ENCODE results near the gene OR51B5.
"Not testable (repeated sequence)": the region's sequence is repeated elsewhere in the genome, so short reads cannot be mapped to it uniquely, and the experiment has no call there.

The OR51B5 gene, protein sequence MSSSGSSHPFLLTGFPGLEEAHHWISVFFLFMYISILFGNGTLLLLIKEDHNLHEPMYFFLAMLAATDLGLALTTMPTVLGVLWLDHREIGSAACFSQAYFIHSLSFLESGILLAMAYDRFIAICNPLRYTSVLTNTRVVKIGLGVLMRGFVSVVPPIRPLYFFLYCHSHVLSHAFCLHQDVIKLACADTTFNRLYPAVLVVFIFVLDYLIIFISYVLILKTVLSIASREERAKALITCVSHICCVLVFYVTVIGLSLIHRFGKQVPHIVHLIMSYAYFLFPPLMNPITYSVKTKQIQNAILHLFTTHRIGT

DNA sequence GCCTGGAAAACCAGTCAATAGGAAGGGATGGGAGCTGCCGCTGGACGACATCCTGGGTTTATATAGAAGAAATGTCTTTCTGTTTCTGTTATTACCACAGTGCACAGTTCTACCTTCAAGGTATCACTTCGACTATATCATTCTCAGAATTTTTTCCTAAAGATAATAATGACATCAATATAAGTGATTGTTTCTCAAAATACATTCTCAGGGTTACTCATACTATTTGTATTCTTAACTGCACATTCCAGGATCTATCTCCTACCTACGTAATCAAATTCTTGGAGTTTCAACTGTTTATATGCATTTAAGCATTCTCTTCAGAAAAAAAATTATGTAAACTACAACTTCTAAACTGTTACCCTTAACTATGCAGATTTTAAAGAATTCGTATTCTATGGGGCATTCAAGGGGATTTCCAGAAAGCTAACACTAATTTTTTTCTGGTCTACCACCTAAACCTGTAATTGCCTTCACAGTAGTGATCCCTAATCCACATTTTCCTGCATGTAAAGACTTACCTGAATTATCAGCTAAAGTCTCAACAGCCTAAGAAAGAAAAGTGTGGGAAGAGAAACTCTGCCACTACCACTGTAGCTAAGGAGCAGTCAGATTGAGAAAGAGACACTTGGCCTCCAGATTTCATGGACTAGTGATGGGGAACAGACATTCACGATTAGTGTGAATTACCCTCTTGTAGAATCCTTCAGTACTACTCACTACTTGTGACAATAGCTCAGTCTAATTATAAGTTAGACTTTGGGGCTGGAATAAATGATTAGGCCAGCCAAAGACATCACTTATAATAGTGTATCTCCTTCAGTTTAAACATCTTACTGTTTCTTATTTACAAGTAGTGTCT is at the start of gene OR51B5:
OR51B5 (minus strand) TSS at position 51 of the 862 bp plus-strand sequence; CDS start at position 51, 0 bp downstream.
- no peak for DNase-seq

DNA sequence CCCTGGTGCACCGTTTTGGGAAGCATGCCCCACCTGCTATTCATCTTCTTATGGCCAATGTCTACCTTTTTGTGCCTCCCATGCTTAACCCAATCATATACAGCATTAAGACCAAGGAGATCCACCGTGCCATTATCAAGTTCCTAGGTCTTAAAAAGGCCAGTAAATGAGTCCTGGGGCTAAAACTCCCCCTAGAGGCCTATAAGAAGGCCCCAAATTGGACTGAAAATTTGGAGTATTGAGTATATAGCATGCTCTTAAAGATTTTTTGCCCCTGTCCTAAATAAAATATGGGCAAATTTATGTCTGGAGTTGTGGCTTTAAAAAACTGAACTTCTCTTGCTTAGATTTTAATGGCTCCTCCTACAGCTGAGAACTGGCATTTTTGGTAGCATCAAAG is 46.9 kb upstream of the OR51B5 start:
- DNase-seq: no peak

DNA sequence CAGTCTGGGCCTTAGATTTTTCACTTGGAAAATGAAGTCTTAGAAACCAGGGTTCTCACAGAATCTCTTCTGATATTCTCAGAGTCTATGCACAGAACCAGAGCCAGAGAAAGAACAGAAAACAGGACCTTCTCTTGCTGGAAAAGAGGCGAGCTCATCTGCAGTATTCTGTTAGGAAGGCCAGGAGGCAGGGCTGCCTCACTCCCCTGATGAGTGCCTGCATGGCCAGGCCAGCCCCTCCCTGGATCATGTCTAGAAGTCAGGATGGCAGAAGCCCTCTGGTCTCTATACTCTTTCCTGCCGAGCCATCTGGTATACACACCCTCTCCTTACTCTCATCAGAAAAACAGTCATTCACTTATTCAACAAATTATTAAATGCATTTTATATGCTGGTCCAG is 41.0 kb upstream of the OR51B5 start:
- DNase-seq: no peak

DNA sequence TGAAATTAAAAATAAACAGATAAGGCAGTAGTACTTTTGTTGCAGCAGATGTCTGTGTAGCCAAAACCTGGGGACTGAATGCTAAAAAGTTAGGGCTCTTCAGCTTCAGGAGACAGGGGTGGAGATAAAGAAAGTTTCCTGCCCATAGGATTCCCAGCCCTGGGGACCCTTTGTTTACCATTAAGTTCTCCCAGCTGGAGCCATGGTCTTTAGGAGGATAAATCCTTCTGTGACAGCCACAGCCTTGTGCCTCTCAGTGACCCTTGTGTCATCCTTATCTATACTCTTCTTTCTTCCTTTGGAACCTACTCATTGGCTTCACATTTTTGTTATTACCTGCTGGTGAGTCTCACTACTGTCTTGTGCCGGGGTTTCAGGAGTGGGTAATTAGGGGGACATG is 40.3 kb upstream of the OR51B5 start, which contains the start of gene OR51M1:
OR51M1 (plus strand) TSS at position 237 of the 400 bp plus-strand sequence. CDS start 5,587 bp downstream, outside the sequence.
- no peak for DNase-seq

DNA sequence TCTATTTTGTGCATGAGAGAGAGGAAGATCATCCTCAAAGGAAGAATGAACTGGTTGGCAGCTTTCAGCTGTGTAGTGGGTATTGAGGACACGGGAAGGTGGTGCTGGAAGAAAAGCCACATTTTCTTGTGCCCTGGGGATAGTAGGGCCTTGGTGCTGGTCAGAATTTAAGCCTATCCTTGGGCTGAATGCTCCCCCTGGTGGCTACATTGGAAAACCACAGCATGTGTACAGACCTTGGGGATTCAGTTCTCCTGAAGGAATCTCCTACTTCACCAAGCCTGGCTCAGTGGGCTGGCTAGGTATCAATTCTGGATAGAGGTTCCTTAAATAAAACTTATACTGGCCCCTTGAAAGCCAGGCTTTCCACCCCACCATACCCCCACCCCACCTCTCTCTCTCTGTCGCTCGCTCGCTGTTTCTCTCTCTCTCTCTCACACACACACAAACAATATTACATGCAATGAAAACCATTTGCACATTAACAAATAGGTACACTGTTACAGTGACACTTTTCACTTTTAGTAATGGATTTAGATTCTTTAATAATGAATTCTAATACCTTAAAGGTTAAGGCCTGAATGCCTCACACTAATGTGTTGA is 37.5 kb upstream of the OR51B5 start:
- no peak for DNase-seq

DNA sequence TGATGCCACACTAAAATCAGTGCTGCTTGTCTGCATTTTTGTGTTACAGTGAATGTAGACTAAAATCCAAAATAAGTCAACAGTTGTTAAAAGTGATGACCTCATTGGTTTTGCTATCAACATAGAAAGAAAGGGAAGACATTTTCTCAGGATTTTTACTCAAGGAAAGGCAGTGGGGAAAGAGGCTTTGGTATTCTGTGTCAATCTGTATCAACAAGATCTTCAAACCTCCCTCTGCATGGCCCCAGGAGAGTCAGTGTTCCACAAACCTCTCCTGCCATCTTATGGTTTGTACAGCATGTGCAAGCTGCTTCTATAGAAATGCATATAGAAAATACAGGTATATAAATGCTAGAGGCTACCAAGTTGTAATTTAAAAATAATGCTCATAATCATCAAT is 26.5 kb upstream of the OR51B5 start:
- no peak for DNase-seq

DNA sequence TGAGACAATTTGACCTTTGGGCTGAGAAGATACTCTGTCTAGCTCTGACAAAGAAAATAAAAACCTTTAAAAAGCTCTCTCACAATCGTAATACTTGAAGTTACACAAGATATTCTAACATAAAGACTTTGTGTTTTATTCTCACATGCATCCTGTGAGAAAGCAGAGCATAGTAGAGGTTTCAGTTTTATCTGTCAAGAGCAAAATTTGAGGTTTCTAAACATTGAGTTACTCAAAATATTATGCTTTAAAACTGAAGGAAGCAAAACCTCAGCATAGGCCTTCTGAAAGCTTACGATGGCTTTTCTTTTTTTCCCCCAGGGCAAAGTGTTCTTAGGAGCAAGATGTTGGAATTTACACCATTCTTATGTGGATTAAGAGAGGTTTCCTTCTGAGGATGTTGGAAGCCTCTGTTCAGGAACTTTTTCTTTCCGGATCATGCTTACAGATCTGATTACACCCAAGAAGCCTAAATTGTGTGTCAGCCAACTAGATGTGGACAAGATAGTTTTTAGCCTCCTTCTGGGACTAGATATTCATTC is 25.2 kb upstream of the OR51B5 start:
- DNase-seq: no peak

DNA sequence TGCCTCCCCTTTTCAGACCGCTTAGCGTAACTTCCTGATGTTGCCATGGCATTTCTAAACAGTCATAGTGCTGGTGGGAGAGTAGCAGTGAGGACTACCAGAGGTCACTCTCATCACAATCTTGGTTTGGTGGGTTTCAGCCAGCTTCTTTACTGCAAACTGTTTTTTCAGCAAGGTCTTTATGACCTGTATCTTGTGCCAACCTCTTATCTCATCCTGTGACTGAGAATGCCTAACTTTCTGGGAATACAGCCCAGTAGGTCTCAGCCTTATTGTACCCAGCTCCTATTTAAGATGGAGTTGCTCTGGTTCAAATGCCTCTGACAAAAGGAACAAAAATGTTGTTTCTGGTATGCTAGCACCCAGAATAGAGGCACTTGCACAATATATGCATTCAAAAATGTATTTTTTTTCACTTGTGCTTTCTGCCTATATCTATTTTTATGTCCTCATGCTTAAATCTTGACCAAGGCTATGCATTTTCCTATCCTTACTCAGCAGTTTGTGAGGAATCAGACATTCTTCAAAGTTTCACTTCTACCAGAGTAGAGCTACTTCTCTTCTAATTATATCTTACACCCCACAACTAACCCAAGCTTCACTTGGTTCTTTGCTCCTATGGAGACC is 24.2 kb upstream of the OR51B5 start:
- DNase-seq: no peak

DNA sequence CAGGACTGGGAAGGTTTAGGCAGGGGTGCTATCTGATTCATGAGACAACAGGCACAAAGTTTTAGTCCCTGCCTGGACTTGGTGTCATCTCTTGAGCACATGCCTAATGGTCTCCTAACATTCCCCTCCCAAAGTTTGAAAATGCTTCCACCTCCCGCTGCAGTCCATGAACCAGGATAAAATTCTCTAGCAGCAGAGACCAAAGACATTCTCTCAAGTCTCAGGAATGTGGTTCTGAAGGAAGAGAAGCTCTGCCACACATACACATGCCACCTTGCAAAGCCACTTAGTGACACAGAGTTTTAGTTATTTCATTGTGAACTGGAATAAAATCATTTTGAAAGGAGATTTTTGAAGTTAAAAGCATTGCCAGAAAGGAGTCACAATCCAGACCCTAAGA is 23.5 kb upstream of the OR51B5 start:
- DNase-seq: no peak

DNA sequence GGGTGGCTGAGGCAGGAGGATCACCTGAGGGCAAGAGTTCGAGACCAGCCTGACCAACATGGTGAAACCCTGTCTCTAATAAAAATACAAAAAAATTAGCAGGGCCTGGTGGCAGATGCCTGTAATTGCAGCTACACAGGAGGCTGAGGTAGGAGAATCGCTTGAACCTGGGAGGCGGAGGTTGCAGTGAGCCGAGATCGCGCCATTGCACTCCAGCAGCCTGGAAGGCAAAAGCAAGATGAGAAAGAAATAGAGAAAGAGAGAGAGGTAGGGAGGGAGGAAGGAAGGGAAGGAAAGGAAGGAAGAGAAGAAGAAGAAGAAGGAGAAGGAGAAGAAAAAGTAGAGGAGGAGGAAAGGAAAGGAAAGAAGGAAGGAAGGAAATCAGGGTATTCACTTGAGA is 23.0 kb upstream of the OR51B5 start:
- not testable (repeated sequence) for DNase-seq

DNA sequence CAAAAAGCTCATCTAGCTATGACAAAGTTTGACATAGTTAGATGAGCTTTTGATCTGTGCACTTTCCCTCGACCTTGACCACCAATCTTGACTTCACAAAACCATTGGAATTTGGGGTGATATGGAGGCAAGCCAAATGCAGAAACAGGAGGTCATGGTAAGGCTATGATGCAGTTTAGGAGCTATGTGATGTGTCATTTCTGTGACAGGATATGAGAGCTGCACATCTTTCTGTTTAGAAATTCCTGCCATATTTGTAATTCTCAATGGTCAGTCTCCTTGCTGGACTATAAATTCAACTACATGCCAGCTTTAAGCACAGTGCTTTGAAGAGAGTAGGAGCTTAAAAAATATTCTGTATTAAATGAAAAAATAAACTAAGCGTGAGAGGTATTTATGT is 20.9 kb upstream of the OR51B5 start:
- DNase-seq: no peak

DNA sequence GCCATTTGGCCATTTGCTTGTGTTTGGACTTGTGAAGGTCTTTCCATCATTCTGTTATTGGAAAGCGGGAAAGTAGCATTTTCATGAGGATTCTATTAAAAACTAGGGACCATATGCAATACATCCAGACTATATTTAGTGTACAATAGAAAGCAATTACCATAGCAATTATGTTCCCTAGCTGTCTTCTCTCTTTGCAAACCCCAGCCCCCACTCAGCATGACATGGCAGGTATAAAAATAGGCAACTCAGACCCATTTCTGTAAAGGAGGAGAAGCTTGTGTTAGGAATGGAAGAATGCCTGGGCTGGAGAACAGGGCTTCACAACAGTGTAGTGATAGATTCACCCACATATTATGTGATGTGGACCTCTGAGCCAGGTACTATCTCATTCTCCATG is 20.4 kb upstream of the OR51B5 start:
- DNase-seq: no peak

DNA sequence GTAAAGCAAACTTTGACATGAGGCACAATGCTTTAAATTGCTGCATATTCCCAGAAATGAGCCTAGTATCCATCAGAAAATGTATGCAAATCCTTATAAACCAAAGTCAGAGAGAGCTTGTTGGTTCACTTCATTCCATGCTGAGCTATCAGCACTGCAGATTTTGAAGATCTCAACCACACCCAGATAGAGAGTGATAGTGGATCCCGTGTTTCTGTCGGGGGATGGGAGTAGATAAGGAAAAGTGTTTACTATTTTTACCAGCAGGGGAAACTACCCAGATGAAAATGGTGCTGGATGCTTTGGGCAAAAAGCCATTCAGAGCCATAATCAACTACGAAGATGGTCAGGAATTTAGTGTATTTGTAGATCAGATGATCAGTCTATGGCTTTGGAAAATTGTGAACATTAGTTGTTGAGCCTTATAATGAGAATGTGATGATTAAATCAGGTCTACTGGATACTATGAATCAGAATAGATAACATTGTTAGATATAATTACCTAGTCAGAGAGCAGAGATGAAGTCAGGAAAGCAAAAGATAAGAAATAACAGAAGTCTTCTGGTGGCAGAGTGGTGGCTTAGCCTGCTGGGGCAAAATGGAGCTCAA is 18.8 kb upstream of the OR51B5 start:
- DNase-seq: no peak

DNA sequence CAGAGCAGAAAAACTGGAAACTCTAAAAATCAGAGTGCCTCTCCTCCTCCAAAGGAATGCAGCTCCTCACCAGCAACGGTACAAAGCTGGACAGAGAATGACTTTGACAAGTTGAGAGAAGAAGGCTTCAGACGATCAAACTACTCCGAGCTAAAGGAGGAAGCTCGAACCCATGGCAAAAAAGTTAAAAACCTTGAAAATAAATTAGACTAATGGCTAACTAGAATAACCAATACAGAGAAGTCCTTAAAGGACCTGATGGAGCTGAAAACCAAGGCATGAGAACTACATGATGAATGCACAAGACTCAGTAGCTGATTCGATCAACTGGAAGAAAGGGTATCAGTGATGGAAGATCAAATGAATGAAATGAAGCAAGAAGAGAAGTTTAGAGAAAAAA is 12.7 kb upstream of the OR51B5 start:
- not testable (repeated sequence) for DNase-seq

DNA sequence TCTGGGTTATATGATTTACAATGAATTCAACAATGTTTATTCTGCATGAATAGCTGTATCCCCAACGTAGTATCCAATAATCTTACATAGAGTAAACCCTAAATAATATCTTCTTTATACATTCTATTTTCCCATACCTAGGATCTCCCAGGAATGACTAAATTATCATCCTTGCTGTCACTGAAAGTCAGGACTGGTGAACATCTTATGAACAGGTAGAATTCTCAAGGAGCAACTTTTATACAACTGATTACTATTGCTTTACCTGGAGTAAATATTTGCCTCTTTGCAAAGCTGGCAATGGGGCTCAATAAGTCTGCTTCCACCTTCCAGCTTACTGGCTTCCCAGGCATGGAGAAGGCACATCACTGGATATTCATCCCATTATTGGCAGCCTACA is 7.9 kb upstream of the OR51B5 start, which contains the start of gene OR51B6:
OR51B6 (plus strand) TSS at position 301 of the 400 bp plus-strand sequence; CDS start at position 301, 0 bp downstream.
- DNase-seq: no peak

DNA sequence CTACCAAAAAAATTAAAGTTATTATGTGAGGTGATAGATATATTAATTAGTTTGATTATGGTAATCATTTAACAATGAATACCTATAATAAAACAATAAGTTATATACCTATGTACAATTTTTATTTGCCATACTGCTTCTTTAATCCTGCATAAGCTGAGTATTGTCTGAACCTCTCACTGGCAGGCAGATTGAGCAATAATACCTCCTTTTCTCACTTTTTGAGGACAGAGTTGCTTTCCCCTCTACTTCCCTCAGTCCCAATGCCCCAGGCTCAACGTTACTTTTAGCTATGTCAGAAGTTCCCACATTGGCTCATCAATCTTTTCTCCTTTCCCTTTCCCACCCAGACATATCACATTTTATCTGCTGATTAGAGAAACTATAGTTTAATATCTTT is 6.2 kb upstream of the OR51B5 start:
- DNase-seq: no peak

DNA sequence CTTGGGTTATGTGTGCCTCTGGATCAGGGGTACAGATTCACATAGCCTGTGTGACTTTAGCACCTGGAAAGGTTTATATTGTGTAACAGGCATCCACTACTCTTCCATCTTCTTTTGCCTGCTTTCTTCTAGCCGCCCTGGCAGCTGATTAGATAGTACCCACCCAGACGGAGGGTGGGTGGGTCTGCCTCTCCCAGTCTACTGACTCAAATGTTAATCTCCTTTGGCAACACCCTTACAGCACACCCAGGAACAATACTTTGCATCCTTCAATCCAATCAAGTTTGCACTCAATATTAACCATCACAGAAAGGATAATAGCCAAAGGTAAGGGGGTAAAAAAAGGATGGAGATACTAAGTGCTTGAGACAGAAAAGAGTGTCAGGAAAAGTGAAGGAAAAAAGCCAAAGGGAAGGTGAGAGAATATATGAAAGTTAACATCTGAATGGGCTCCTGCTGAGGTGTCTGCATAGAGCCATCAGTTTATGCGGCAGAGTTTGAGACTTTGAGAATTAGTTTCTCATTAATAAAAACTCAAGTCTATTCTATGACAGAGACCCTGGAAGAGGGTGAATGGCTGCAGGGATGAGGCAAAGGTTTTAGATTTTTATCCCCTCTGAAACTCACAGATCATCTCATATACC is 5.3 kb upstream of the OR51B5 start:
- DNase-seq: no peak

DNA sequence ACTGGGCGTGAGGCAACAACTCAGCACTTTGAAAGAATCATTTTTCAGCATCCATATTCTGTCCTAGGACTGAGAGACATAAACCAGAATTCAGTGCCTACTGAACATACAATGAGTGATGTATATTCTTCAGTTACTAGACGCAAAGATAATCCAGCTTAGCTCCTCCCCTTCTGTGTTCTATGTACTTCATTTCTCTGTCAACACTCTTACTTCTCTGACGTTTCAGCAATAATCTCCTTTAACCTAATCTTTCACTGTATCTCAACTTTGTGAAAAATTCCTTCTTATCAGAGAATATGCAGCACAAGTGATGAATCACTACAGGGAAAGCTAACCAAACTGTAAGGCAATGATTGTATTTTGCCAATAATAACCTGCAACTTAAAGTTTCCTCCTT is 2.5 kb upstream of the OR51B5 start:
- no peak for DNase-seq

DNA sequence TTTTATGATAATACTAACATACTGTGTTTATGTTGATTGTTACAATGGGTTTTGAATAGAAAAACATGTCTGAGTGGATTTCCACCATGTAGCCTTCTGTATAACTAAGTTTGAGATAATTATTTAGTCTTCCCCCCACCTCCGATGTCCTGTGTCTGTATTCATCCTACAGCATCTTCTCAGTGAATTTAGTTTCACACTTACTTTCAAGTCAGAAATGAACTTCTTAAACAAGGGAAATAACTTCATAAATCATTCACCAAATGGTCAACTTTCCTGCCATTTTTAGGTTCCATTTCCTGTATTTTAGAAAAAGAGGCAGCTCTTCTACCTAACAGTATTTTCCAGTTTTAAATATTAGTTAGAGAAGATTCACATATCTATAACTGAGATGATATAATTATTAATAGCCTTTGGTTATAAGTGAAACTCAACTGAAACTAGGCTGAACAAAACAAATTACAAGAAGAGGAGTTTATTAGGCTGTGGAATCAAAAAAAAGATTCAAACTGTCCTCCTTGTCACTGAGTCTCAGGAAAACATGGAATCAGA is 3.5 kb downstream of the OR51B5 start:
- no peak for DNase-seq

DNA sequence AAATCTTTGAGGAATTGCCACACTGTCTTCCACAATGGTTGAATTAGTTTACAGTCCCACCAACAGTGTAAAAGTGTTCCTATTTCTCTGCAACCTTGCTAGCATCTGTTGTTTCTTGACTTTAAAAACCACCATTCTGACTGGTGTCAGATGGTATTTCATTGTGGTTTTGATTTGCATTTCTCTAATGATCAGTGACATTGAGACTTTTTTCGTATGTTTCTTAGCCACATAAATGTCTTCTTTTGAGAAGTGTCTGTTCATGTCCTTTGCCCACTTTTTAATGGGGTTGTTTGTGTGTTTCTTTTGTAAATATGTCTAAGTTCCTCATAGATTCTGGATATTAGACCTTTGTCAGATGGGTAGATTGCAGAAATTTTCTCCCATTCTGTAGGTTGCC is 6.1 kb downstream of the OR51B5 start:
- not testable (repeated sequence) for DNase-seq

DNA sequence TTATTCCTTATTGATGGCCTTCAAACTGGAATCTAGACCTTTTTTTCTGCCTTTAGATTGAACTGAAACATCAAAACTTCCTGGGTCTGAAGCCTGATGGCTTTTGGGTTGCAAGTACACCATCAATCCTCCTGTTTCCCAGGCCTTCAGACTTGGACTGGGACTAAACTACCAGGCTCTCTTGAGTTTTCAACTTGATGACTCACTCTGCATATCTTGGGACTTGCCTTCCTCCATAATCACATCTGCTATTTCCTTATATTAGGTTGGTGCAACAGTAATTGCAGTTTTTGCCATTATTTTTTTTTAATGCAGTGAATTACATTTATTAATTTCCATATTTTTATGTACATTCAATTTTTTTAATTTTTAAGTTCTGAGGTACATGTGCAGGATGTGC is 7.0 kb downstream of the OR51B5 start:
- DNase-seq: no peak

DNA sequence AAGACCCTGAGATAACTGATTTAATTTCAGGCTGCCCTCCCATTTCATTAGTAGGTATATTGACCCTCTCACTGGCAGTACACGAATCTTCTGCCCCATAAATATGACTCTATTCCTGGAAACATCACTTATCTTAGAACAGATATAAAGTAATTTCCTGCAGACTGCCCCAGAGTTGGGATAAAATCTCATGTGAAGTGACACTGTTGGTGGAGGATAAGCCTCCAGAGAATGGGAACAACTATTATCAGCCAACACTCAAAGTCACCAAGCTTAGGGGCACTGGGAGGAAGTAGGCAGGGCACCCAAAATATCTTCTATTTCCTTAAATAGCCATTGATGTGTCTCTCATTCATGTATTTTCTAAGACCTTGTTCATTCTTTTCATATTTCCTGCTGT is 8.2 kb downstream of the OR51B5 start:
- no peak for DNase-seq
